22Rv1 (cell line): ENCODE results near the gene SIDT1.

ENCODE experiments used
- H3K27ac ChIP-seq: fragments of 450-650 bp; 2 replicates; pipeline ENCODE4 v1.5.1; 2017
- CTCF ChIP-seq: fragments of 450-650 bp; IDR thresholded peaks from 2 replicates; pipeline ENCODE4 v1.5.1; 2017; ENCODE audit warnings: mild to moderate bottlenecking
- ZFX ChIP-seq: fragments of 450-650 bp; IDR thresholded peaks from 2 replicates; pipeline ENCODE4 v1.6.1; 2017; ENCODE audit warnings: antibody characterized with exemption, borderline replicate concordance

Gene SIDT1

DNA sequence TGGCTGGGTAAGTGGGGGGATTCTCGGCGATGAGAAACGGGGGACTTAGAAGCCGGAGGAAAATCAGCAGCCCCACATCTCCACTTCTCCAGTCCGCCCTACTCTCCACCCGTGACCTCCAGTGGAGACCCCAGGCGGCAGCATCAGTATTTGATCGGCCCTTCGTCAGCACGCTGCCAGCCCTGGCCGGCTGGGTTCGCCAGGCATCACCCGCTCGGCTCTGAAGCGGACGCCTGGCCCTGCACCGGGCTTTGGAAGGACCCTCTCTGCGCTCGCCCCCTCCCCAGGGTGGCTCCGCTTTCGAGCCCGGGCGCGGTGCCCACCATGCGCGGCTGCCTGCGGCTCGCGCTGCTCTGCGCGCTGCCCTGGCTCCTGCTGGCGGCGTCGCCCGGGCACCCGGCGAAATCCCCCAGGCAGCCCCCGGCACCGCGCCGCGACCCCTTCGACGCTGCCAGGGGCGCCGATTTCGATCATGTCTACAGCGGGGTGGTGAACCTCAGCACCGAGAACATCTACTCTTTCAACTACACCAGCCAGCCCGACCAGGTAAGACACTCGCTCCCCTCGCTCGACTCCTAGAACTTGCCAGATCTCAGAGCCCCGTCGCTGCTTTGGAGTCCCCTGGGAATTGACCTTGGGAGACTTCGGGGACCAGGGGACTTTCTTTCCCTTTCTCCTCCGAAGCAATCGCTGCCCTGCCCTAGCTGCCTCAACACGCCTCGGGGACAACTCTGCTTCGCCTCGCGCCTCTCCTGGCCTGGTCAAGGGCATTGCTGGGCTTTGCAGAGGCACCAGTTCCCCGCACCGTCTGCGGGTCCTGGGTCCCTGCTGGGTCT lies 561 bp downstream of the SIDT1 start:
- no peak for TF ChIP-seq ZFX
- TF ChIP-seq CTCF = peak; percentile 21; the same call in 1 of the 2 replicates
- no peak overlapping the region for H3K27ac ChIP-seq

GRCh38 chr3:113533534-113533892 lies 1.2 kb downstream of the SIDT1 start:
- TF ChIP-seq CTCF = no peak
- TF ChIP-seq ZFX = no peak
- no peak overlapping the region for H3K27ac ChIP-seq

GRCh38 chr3:113534365-113534764 lies 2.0 kb downstream of the SIDT1 start:
- H3K27ac ChIP-seq = no peak overlapping the region
- no peak for TF ChIP-seq CTCF
- TF ChIP-seq ZFX = no peak

GRCh38 chr3:113535898-113536297 lies 3.5 kb downstream of the SIDT1 start:
- TF ChIP-seq CTCF = peak; percentile 44
- TF ChIP-seq ZFX = no peak
- H3K27ac ChIP-seq = peak overlapping the region; percentile 78

- peak overlapping the region; percentile 78 for H3K27ac ChIP-seq
- TF ChIP-seq CTCF = no peak
- no peak for TF ChIP-seq ZFX
Observed at GRCh38 chr3:113536627-113537101, 4.3 kb downstream of the SIDT1 start.

DNA sequence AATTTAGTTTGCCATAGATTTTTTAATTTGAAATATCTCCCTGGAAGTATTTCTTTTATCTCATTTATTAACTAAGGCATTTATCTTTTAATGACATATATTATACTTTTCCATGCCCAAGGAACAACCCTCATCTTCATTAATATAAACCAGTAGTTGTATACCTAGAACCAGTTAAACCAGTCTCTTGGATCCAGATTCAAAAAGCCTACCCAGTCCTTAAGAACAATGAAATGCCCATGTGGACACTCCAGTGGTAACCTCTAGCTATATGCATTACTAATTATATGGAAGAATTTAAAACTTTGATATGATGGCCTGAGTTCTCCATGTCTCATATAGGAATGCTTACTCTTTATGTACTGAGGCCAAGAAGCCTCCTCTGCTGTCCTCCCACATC lies 4.8 kb downstream of the SIDT1 start:
- peak overlapping the region; percentile 78 for H3K27ac ChIP-seq
- TF ChIP-seq CTCF = no peak
- TF ChIP-seq ZFX = no peak

- H3K27ac ChIP-seq = no peak overlapping the region
- TF ChIP-seq CTCF (no peak), ZFX (no peak)
Observed at GRCh38 chr3:113541519-113541918, 9.2 kb downstream of the SIDT1 start.
